Stimulated activated naive CD8-positive, alpha-beta T cell treated with anti-CD3 and anti-CD28 coated beads, Interleukin-15, Interleukin-2, amounts not matched to agents 100 ng/mL and 50 ng/mL, for 24 hours (primary cell): ENCODE data around the gene MAN2C1.
A peak's percentile ranks its signal among the peaks of the same experiment; 100 is the strongest.
"Not testable (repeated sequence)": the region's sequence is repeated elsewhere in the genome, so short reads cannot be mapped to it uniquely, and the experiment has no call there.

Experiments
- H3K27ac Mint-ChIP-seq: one replicate; pipeline ENCODE4 v1.8.0; 2021; ENCODE audit warnings: mild to moderate bottlenecking, mixed read lengths
- H3K27me3 Mint-ChIP-seq: one replicate; pipeline ENCODE4 v1.8.0; 2021; ENCODE audit warnings: mixed read lengths
- H3K36me3 Mint-ChIP-seq: one replicate; pipeline ENCODE4 v1.8.0; 2021; ENCODE audit warnings: low read depth, mixed read lengths
- H3K4me1 Mint-ChIP-seq: one replicate; pipeline ENCODE4 v1.8.0; 2021; ENCODE audit warnings: low read depth, mixed read lengths
- H3K4me3 Mint-ChIP-seq: one replicate; pipeline ENCODE4 v1.8.0; 2021; ENCODE audit warnings: mild to moderate bottlenecking, mixed read lengths
- H3K9me3 Mint-ChIP-seq: one replicate; pipeline ENCODE4 v1.8.0; 2021; ENCODE audit warnings: mixed read lengths

The MAN2C1 gene

GRCh38 chr15:75355369-75355768 is 13.0 kb downstream of the MAN2C1 start:
- Mint-ChIP-seq H3K4me3 (no peak overlapping the region), H3K4me1 (peaks cover 9% of the 10 kb centered on the region), H3K36me3 (peaks cover 14% of the 10 kb centered on the region), H3K9me3 (no peaks in the 10 kb centered on the region), H3K27ac (no peak overlapping the region), H3K27me3 (no peaks in the 10 kb centered on the region)

GRCh38 chr15:75354454-75354853 is 14.0 kb downstream of the MAN2C1 start:
- Mint-ChIP-seq H3K36me3 (peaks cover 19% of the 10 kb centered on the region), H3K4me1 (peaks cover 18% of the 10 kb centered on the region), H3K27me3 (no peaks in the 10 kb centered on the region), H3K27ac (no peak overlapping the region), H3K4me3 (no peak overlapping the region), H3K9me3 (peaks cover 6% of the 10 kb centered on the region)

GRCh38 chr15:75353604-75354003 is 14.8 kb downstream of the MAN2C1 start:
- no peak overlapping the region for H3K27ac Mint-ChIP-seq
- H3K4me3 Mint-ChIP-seq: no peak overlapping the region
- H3K27me3 Mint-ChIP-seq: no peaks in the 10 kb centered on the region
- peaks cover 22% of the 10 kb centered on the region for H3K4me1 Mint-ChIP-seq
- H3K9me3 Mint-ChIP-seq: peaks cover 6% of the 10 kb centered on the region
- peaks cover 17% of the 10 kb centered on the region for H3K36me3 Mint-ChIP-seq

- Mint-ChIP-seq H3K36me3 (peaks cover 16% of the 10 kb centered on the region), H3K4me3 (no peak overlapping the region), H3K27ac (no peak overlapping the region), H3K9me3 (peaks cover 6% of the 10 kb centered on the region), H3K27me3 (no peaks in the 10 kb centered on the region), H3K4me1 (peaks cover 27% of the 10 kb centered on the region)
These were observed 16.0 kb downstream of the MAN2C1 start for GRCh38 chr15:75352186-75353080.

- peaks cover 16% of the 10 kb centered on the region for H3K36me3 Mint-ChIP-seq
- H3K4me1 Mint-ChIP-seq: peaks cover 36% of the 10 kb centered on the region
- peak overlapping the region; percentile 45 for H3K27ac Mint-ChIP-seq
- peaks cover 6% of the 10 kb centered on the region for H3K9me3 Mint-ChIP-seq
- H3K4me3 Mint-ChIP-seq: no peak overlapping the region
- peaks cover 4% of the 10 kb centered on the region for H3K27me3 Mint-ChIP-seq
These were observed 17.6 kb downstream of the MAN2C1 start for GRCh38 chr15:75350601-75351361.

GRCh38 chr15:75349851-75350588 is 18.4 kb downstream of the MAN2C1 start:
- peak overlapping the region; percentile 67 for H3K27ac Mint-ChIP-seq
- H3K4me3 Mint-ChIP-seq: peak overlapping the region; percentile 52
- peaks cover 4% of the 10 kb centered on the region for H3K27me3 Mint-ChIP-seq
- H3K9me3 Mint-ChIP-seq: peaks cover 6% of the 10 kb centered on the region
- H3K36me3 Mint-ChIP-seq: peaks cover 16% of the 10 kb centered on the region
- H3K4me1 Mint-ChIP-seq: peaks cover 36% of the 10 kb centered on the region

GRCh38 chr15:75349351-75349669 is 19.1 kb downstream of the MAN2C1 start:
- H3K9me3 Mint-ChIP-seq, H3K27me3 Mint-ChIP-seq, H3K27ac Mint-ChIP-seq: not testable (repeated sequence)
- Mint-ChIP-seq H3K4me1 (peaks cover 36% of the 10 kb centered on the region), H3K4me3 (peak overlapping the region; percentile 52), H3K36me3 (peaks cover 16% of the 10 kb centered on the region)

GRCh38 chr15:75348562-75349350 is 19.7 kb downstream of the MAN2C1 start:
- Mint-ChIP-seq H3K9me3 (peaks cover 6% of the 10 kb centered on the region), H3K27me3 (peaks cover 4% of the 10 kb centered on the region), H3K27ac (no peak overlapping the region), H3K4me3 (peak overlapping the region; percentile 62), H3K4me1 (peaks cover 36% of the 10 kb centered on the region), H3K36me3 (peaks cover 16% of the 10 kb centered on the region)

GRCh38 chr15:75348034-75348561 is 20.3 kb downstream of the MAN2C1 start:
- H3K4me1 Mint-ChIP-seq: peaks cover 36% of the 10 kb centered on the region
- H3K27ac Mint-ChIP-seq: no peak overlapping the region
- H3K9me3 Mint-ChIP-seq: peaks cover 6% of the 10 kb centered on the region
- H3K27me3 Mint-ChIP-seq: peaks cover 4% of the 10 kb centered on the region
- peak overlapping the region; percentile 68 for H3K4me3 Mint-ChIP-seq
- peaks cover 13% of the 10 kb centered on the region for H3K36me3 Mint-ChIP-seq

GRCh38 chr15:75347222-75348033 is 21.0 kb downstream of the MAN2C1 start:
- no peak overlapping the region for H3K27ac Mint-ChIP-seq
- H3K4me1 Mint-ChIP-seq: peaks cover 36% of the 10 kb centered on the region

GRCh38 chr15:75346796-75347221 is 21.6 kb downstream of the MAN2C1 start, which contains the start of gene NEIL1:
Gene NEIL1, plus strand, starts transcription at chr15:75347039. Its CDS starts 1,867 bp downstream, at chr15:75348906.
- Mint-ChIP-seq H3K36me3 (peaks cover 13% of the 10 kb centered on the region), H3K4me1 (peaks cover 36% of the 10 kb centered on the region), H3K27ac (no peak within 1 kb of the TSS), H3K9me3 (peaks cover 6% of the 10 kb centered on the region), H3K27me3 (peaks cover 4% of the 10 kb centered on the region), H3K4me3 (peak within 1 kb of the TSS; percentile 68)

More at GRCh38 chr15:75347222-75348033, 21.0 kb downstream of the MAN2C1 start:
- H3K9me3 Mint-ChIP-seq: peaks cover 6% of the 10 kb centered on the region
- peaks cover 13% of the 10 kb centered on the region for H3K36me3 Mint-ChIP-seq
- H3K27me3 Mint-ChIP-seq: peaks cover 4% of the 10 kb centered on the region
- peak overlapping the region; percentile 68 for H3K4me3 Mint-ChIP-seq

GRCh38 chr15:75343953-75344352 is 24.5 kb downstream of the MAN2C1 start:
- H3K4me3 Mint-ChIP-seq, H3K27ac Mint-ChIP-seq, H3K27me3 Mint-ChIP-seq, H3K9me3 Mint-ChIP-seq: not testable (repeated sequence)
- H3K4me1 Mint-ChIP-seq: peaks cover 16% of the 10 kb centered on the region
- peaks cover 18% of the 10 kb centered on the region for H3K36me3 Mint-ChIP-seq

GRCh38 chr15:75342221-75342620 is 26.2 kb downstream of the MAN2C1 start:
- Mint-ChIP-seq H3K36me3 (peaks cover 18% of the 10 kb centered on the region), H3K27me3 (peaks cover 4% of the 10 kb centered on the region), H3K4me1 (peaks cover 10% of the 10 kb centered on the region), H3K27ac (no peak overlapping the region), H3K9me3 (no peaks in the 10 kb centered on the region), H3K4me3 (no peak overlapping the region)
